HepG2 (cell line): ENCODE measurements around the gene MAN2A2. TPM values are rescaled to one million over a fixed set of nuclear protein-coding genes. Genes with fewer than 3 reads are reported as not detected.

Source experiments
- ATAC-seq: fragments of 200-7000 bp; cut with Tn5 transposase; 3 replicates; pipeline ENCODE4 v1.9.1; 2020; ENCODE audit warnings: mild to moderate bottlenecking, moderate library complexity
- BruUV-seq: library from RNA; stranded (reverse); fragments of 400-500 nt; replicated peaks from 2 replicates; lab custom pipeline; 2021; lab: Mats Ljungman, UMichigan
- CTCF ChIA-PET: fragments of 300-600 bp; formaldehyde crosslinking; extraction: SDS; loops from one replicate; lab custom pipeline; 2021; ENCODE audit warnings: low total read pairs, inconsistent platforms, low intra/inter-chr PET ratio; lab: Yijun Ruan, JAX
- POLR2A ChIA-PET: fragments of 350-600 bp; sonication (Branson Sonifier 250); formaldehyde crosslinking; loops from one replicate; lab custom pipeline; 2020; ENCODE audit warnings: antibody characterized with exemption, inconsistent platforms; lab: Yijun Ruan, JAX
- DNase-seq: peaks from one replicate; pipeline ENCODE4 v3.0.0-alpha.2; 2015; ENCODE audit warnings: low spot score
- FAIRE-seq: peaks from 3 replicates; lab custom pipeline; 2011; peaks lifted over from hg19 to GRCh38; lab: Jason Lieb, UNC
- H2AFZ ChIP-seq: one replicate; pipeline ENCODE4 v1.6.1; 2011; ENCODE audit warnings: low read length, inconsistent platforms
- H3K27ac ChIP-seq: fragments of 300-600 bp; 3 replicates; pipeline ENCODE4 v1.8.0; 2011; ENCODE audit warnings: mixed run types, mild to moderate bottlenecking, mixed read lengths, low read length, inconsistent platforms; ENCODE audit not compliant: insufficient read depth; ENCODE audit errors: extremely low read length
- H3K27me3 ChIP-seq, 2 experiments: fragments of 200-600 bp in 1 of 2; 2 replicates in 1 of 2; 3 replicates in 1 of 2; pipeline versions ENCODE4 v1.6.0 to v1.8.0; 2011; ENCODE audit warnings: low read length in 2 of 2, mild to moderate bottlenecking in 2 of 2, moderate library complexity in 2 of 2, inconsistent platforms in 1 of 2; ENCODE audit not compliant: insufficient read depth in 2 of 2, control insufficient read depth in 1 of 2
- H3K36me3 ChIP-seq, 2 experiments: fragments of 200-600 bp in 1 of 2; replicated peaks in 1 of 2; 2 replicates in 1 of 2; 3 replicates in 1 of 2; pipeline versions ENCODE4 v1.5.1 to v1.8.0; 2011; ENCODE audit warnings: low read length in 2 of 2, inconsistent platforms in 1 of 2; ENCODE audit not compliant: insufficient read depth in 2 of 2, control insufficient read depth in 1 of 2
- H3K4me1 ChIP-seq: 2 replicates; pipeline ENCODE4 v1.5.1; 2012; ENCODE audit warnings: low read length, inconsistent platforms; ENCODE audit not compliant: insufficient read depth
- H3K4me2 ChIP-seq: 2 replicates; pipeline ENCODE4 v1.6.0; 2011; ENCODE audit warnings: low read depth, low read length, inconsistent platforms
- H3K4me3 ChIP-seq, 3 experiments: fragments of 200-600 bp in 1 of 3; sonication (generic), shearing (Covaris generic) in 1 of 3; replicated peaks in 1 of 3; 2 replicates each; pipeline ENCODE4 v1.5.1; 2011 to 2016; ENCODE audit warnings: low read length in 3 of 3, inconsistent platforms in 2 of 3, low read depth in 2 of 3, mild to moderate bottlenecking in 2 of 3, control low read depth in 1 of 3, mixed read lengths in 1 of 3; ENCODE audit not compliant: insufficient read depth in 1 of 3
- H3K79me2 ChIP-seq: one replicate; pipeline ENCODE4 v1.6.1; 2011; ENCODE audit warnings: low read length, inconsistent platforms; ENCODE audit not compliant: insufficient read depth
- H3K9ac ChIP-seq: 2 replicates; pipeline ENCODE4 v1.6.0; 2011; ENCODE audit warnings: mild to moderate bottlenecking, low read depth, low read length, inconsistent platforms; ENCODE audit not compliant: insufficient read depth
- H3K9me3 ChIP-seq: 2 replicates; pipeline ENCODE4 v1.5.1; 2012; ENCODE audit warnings: mild to moderate bottlenecking, low read length
- H4K20me1 ChIP-seq: 2 replicates; pipeline ENCODE4 v1.6.0; 2011; ENCODE audit warnings: inconsistent platforms, mild to moderate bottlenecking, low read length, moderate library complexity; ENCODE audit not compliant: insufficient read depth
- AGO2 ChIP-seq: fragments of 200-400 bp; formaldehyde crosslinking; optimal IDR thresholded peaks from 2 replicates; pipeline ENCODE3; 2017; ENCODE audit warnings: mild to moderate bottlenecking, low read depth, low read length, moderate library complexity
- PITX1 ChIP-seq: sonication (generic); formaldehyde crosslinking; IDR thresholded peaks from 2 replicates; pipeline ENCODE4 v1.5.1; 2020; ENCODE audit warnings: mild to moderate bottlenecking, missing genetic modification reagents
- PREB ChIP-seq: sonication (generic); formaldehyde crosslinking; IDR thresholded peaks from 2 replicates; pipeline ENCODE4 v1.4.0; 2020; ENCODE audit warnings: missing genetic modification reagents
- RBFOX2 ChIP-seq: fragments of 200-400 bp; formaldehyde crosslinking; IDR thresholded peaks from 2 replicates; pipeline ENCODE4 v1.6.1; 2017; ENCODE audit warnings: low read depth, mild to moderate bottlenecking, low read length
- ZBTB1 ChIP-seq: sonication (generic); formaldehyde crosslinking; IDR thresholded peaks from 2 replicates; pipeline ENCODE4 v1.4.0; 2020; ENCODE audit warnings: missing genetic modification reagents, borderline replicate concordance
- ZNF775 ChIP-seq: sonication (generic); formaldehyde crosslinking; IDR thresholded peaks from 2 replicates; pipeline ENCODE4 v1.4.0; 2020; ENCODE audit warnings: missing genetic modification reagents, mild to moderate bottlenecking, moderate library complexity, borderline replicate concordance
- WGBS: methylation state at CpG from one replicate; pipeline ENCODE4 v1.1.6; 2017; ENCODE audit warnings: low lambda C conversion rate; 5-methylcytosine and 5-hydroxymethylcytosine counted together
- in situ Hi-C: cut with HindIII; loops from 2 replicates; pipeline ENCODE4 v1.10.0; 2017; ENCODE audit warnings: low pct_unique_long_range_greater_than_20kb; ENCODE audit not compliant: extremely low pct_ligation_motif_present
- intact Hi-C: fragments of 100-400 bp; cut with micrococcal nuclease; formaldehyde crosslinking; loops from one replicate; pipeline ENCODE4 v1.10.0; 2022; ENCODE audit not compliant: unreplicated experiment
- polyA plus RNA-seq, 8 experiments: library from polyadenylated mRNA; depleted of rRNA in 3 of 8; stranded (reverse) in 7 of 8; unstranded in 1 of 8; fragments of >200 nt; fragmentation: Illumina TruSeq in 4 of 8; extraction: Trizol in 4 of 8; gene quantifications; 2 replicates each; pipeline versions ENCODE4 v1.2.1 to v1.2.3, GENCODE V29; 2011 to 2016; ENCODE audit warnings: low read depth in 4 of 8, missing spikeins in 1 of 8, mixed read lengths in 1 of 8; ENCODE audit not compliant: insufficient read depth in 1 of 8
- total RNA-seq, 5 experiments: library from RNA; depleted of rRNA; stranded (reverse); fragments of >200 nt; fragmentation: Illumina TruSeq; extraction: Trizol; gene quantifications; 2 replicates each; pipeline ENCODE4 v1.2.3, GENCODE V29; 2016; ENCODE audit warnings: low read depth in 1 of 5
- TF ChIP-seq, protein P1 (sequence below): IDR thresholded peaks from 2 replicates; pipeline ENCODE4 v1.6.1; 2012; ENCODE audit warnings: low read depth, low read length, improper control_type of control experiment
- TF ChIP-seq, protein P2 (sequence below): sonication (generic); formaldehyde crosslinking; IDR thresholded peaks from 2 replicates; pipeline ENCODE4 v1.4.0; 2020; ENCODE audit warnings: mild to moderate bottlenecking, missing genetic modification reagents, borderline replicate concordance
- TF ChIP-seq, protein P3 (sequence below): sonication (generic); formaldehyde crosslinking; IDR thresholded peaks from 2 replicates; pipeline ENCODE4 v1.5.1; 2020; ENCODE audit warnings: missing genetic modification reagents, mild to moderate bottlenecking, borderline replicate concordance

MAN2A2 gene
- total and polyA plus RNA-seq, 2 of the 13 experiments (the other 11 are each of a cell fraction or from before 2014, with no cell fraction given): 17.5 to 51.5 TPM

DNA sequence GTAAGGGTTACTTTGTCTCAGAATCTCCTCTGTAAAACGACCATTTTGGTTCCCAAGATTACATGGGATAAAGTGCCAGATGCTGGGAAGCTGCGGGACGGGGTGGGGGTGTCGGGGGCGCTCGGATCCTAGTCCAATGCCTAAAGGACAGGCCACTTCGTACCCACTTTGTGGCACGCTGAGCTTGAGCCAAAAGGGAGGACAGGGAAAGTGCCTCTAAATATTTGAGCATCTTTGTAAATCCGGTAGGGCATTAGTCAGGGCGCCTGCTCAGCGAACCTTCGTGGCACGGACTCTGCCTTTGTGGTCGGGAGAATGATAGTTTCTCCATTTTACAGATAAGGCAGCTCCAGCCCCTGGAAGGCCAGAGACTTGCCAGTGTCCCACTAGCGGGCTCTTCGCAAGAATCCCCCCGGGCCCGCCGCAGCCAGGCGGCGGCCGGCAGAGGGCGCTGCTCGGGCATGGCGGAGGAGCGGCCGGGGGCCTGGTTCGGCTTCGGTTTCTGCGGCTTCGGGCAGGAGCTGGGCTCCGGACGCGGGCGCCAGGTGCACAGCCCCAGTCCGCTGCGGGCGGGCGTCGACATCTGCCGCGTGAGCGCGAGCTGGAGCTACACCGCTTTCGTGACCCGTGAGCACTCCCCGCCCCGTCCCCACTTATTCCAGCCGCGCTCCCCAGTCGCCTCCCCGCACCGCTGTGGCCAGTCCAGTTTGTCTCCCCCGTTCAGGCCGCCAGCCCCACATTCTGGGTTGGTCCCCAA lies 53.4 kb downstream of the MAN2A2 start (continued):
- TF ChIP-seq ZBTB1 (CRISPR knock-in tag) (no peak), RBFOX2 (0 out of 2 replicates have a peak, but pooled peaks have one; percentile 17)
- TF ChIP-seq, protein P1, sequence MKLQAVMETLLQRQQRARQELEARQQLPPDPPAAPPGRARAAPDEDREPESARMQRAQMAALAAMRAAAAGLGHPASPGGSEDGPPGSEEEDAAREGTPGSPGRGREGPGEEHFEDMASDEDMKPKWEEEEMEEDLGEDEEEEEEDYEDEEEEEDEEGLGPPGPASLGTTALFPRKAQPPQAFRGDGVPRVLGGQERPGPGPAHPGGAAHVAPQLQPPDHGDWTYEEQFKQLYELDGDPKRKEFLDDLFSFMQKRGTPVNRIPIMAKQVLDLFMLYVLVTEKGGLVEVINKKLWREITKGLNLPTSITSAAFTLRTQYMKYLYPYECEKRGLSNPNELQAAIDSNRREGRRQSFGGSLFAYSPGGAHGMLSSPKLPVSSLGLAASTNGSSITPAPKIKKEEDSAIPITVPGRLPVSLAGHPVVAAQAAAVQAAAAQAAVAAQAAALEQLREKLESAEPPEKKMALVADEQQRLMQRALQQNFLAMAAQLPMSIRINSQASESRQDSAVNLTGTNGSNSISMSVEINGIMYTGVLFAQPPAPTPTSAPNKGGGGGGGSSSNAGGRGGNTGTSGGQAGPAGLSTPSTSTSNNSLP: no peak
- TF ChIP-seq, protein P2, sequence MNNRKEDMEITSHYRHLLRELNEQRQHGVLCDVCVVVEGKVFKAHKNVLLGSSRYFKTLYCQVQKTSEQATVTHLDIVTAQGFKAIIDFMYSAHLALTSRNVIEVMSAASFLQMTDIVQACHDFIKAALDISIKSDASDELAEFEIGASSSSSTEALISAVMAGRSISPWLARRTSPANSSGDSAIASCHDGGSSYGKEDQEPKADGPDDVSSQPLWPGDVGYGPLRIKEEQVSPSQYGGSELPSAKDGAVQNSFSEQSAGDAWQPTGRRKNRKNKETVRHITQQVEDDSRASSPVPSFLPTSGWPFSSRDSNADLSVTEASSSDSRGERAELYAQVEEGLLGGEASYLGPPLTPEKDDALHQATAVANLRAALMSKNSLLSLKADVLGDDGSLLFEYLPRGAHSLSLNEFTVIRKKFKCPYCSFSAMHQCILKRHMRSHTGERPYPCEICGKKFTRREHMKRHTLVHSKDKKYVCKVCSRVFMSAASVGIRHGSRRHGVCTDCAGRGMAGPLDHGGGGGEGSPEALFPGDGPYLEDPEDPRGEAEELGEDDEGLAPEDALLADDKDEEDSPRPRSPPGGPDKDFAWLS (CRISPR knock-in tag): no peak

- intact Hi-C loops (loop anchor here (5.0 kb wide), 1 partner anchor 75 kb away; no protein-coding TSS in a partner anchor), in situ Hi-C loops (no loop called here)
- DNase-seq: no peak
- no peak overlapping the region for H3K4me2 ChIP-seq
- ChIA-PET CTCF (no interaction called here), POLR2A (interaction anchor here (1.2 kb wide), 1 partner anchor 22 kb away, joined by 4 read pairs; the partner anchor contains the start of gene UNC45A)
- ATAC-seq: no peak
- peaks cover 9% of the 10 kb centered on the region for H3K79me2 ChIP-seq
- no peak overlapping the region for H3K27ac ChIP-seq
- TF ChIP-seq ZNF775 (CRISPR knock-in tag) (no peak), PREB (CRISPR knock-in tag) (no peak), AGO2 (peak; percentile 11), PITX1 (CRISPR knock-in tag) (no peak), RBFOX2 (0 out of 2 replicates have a peak, but pooled peaks have one; percentile 30)
- TF ChIP-seq, protein P3, sequence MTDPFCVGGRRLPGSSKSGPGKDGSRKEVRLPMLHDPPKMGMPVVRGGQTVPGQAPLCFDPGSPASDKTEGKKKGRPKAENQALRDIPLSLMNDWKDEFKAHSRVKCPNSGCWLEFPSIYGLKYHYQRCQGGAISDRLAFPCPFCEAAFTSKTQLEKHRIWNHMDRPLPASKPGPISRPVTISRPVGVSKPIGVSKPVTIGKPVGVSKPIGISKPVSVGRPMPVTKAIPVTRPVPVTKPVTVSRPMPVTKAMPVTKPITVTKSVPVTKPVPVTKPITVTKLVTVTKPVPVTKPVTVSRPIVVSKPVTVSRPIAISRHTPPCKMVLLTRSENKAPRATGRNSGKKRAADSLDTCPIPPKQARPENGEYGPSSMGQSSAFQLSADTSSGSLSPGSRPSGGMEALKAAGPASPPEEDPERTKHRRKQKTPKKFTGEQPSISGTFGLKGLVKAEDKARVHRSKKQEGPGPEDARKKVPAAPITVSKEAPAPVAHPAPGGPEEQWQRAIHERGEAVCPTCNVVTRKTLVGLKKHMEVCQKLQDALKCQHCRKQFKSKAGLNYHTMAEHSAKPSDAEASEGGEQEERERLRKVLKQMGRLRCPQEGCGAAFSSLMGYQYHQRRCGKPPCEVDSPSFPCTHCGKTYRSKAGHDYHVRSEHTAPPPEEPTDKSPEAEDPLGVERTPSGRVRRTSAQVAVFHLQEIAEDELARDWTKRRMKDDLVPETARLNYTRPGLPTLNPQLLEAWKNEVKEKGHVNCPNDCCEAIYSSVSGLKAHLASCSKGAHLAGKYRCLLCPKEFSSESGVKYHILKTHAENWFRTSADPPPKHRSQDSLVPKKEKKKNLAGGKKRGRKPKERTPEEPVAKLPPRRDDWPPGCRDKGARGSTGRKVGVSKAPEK (CRISPR knock-in tag): no peak
- no peak overlapping the region for H3K9ac ChIP-seq
- no peaks in the 10 kb centered on the region for H4K20me1 ChIP-seq
- no peak for FAIRE-seq
- H3K27me3 ChIP-seq: no peaks in the 10 kb centered on the region
- no peak overlapping the region for H3K4me3 ChIP-seq
- H3K9me3 ChIP-seq: no peaks in the 10 kb centered on the region
- BruUV-seq: no TSS peak
- WGBS: 98% methylated on average over 47 of the region's 63 CpGs
- peaks cover 11% of the 10 kb centered on the region for H3K4me1 ChIP-seq
- H2AFZ ChIP-seq: no peak overlapping the region
- peaks cover 20 to 43% of the 10 kb centered on the region in 2 experiments; a peak in 4 of 5 replicates for H3K36me3 ChIP-seq
These were observed 54.1 kb downstream of the MAN2A2 start for GRCh38 chr15:90957031-90957790.
